ENCODE results near the gene EOLA1.
"Not testable (repeated sequence)": the region's sequence is repeated elsewhere in the genome, so short reads cannot be mapped to it uniquely, and the experiment has no call there.

DNA sequence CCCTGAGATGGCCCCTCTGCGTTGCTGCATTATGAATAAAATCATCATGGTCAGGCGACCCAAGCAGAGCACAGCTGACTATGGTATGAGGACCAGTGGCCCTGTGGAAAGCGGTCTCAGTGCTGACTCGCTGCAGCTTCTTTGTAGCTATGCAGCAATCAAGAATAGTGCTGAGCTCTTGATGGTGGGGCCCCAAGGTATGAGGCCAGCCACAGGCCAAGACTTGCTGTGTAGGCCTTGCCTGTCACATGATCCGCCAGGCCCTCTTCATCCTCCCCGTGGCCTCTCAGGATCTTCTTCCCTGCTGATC, 11.1 kb downstream of the EOLA1 start:
- TF ChIP-seq, protein P1, sequence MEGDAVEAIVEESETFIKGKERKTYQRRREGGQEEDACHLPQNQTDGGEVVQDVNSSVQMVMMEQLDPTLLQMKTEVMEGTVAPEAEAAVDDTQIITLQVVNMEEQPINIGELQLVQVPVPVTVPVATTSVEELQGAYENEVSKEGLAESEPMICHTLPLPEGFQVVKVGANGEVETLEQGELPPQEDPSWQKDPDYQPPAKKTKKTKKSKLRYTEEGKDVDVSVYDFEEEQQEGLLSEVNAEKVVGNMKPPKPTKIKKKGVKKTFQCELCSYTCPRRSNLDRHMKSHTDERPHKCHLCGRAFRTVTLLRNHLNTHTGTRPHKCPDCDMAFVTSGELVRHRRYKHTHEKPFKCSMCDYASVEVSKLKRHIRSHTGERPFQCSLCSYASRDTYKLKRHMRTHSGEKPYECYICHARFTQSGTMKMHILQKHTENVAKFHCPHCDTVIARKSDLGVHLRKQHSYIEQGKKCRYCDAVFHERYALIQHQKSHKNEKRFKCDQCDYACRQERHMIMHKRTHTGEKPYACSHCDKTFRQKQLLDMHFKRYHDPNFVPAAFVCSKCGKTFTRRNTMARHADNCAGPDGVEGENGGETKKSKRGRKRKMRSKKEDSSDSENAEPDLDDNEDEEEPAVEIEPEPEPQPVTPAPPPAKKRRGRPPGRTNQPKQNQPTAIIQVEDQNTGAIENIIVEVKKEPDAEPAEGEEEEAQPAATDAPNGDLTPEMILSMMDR (IDR thresholded peaks at IDR 0.05; ENCODE audit: borderline replicate concordance, extremely low read depth, low read length, poor library complexity, severe bottlenecking), result not testable (repeated sequence)
- TF ChIP-seq EZH2 (IDR thresholded peaks at IDR 0.05; ENCODE audit: borderline replicate concordance, low read depth, low read length, severe bottlenecking), result not testable (repeated sequence)
